ENCODE results near the gene CRACR2A. TPM values are rescaled to one million over a fixed set of nuclear protein-coding genes. Genes with fewer than 3 reads are reported as not detected.
A peak's percentile ranks its signal among the peaks of the same experiment; 100 is the strongest.

The CRACR2A gene
- total RNA-seq, 4 donors from 2014 or later, result 1.2 to 7.9 (median 2.2) TPM

- Histone ChIP-seq H3K27ac (no peak overlapping the region), H3K27me3 (no peaks in the 10 kb centered on the region), H3K4me3 (replicated peaks in 1 of 3) (no peak overlapping the region), H3K9me3 (no peaks in the 10 kb centered on the region), H3K4me1 (no peaks in the 10 kb centered on the region), H3K36me3 (no peaks in the 10 kb centered on the region)
- 100% methylated on average over 1 of the region's 1 CpG for WGBS, 2 donors
- TF ChIP-seq CTCF (IDR thresholded peaks at IDR 0.05), result no peak
- TF ChIP-seq POLR2A (IDR thresholded peaks at IDR 0.05), result no peak
- no peak for DNase-seq
- intact Hi-C loops (cut with DNase I), result no loop called here
These were observed 120.7 kb downstream of the CRACR2A start for GRCh38 chr12:3632256-3632655.

GRCh38 chr12:3631759-3632158 lies 121.2 kb downstream of the CRACR2A start:
- no peaks in the 10 kb centered on the region for H3K36me3 ChIP-seq
- H3K4me3 ChIP-seq (replicated peaks in 1 of 3), result no peak overlapping the region
- H3K9me3 ChIP-seq, result no peaks in the 10 kb centered on the region
- intact Hi-C loops (cut with DNase I), result no loop called here
- TF ChIP-seq POLR2A (IDR thresholded peaks at IDR 0.05) (no peak), CTCF (IDR thresholded peaks at IDR 0.05) (no peak)
- H3K27ac ChIP-seq, result no peak overlapping the region
- WGBS, 2 donors, result 89 to 100% methylated on average over 2 of the region's 2 CpGs
- DNase-seq, result no peak
- H3K27me3 ChIP-seq, result no peaks in the 10 kb centered on the region
- no peaks in the 10 kb centered on the region for H3K4me1 ChIP-seq

GRCh38 chr12:3631272-3631637 lies 121.7 kb downstream of the CRACR2A start:
- H3K27me3 ChIP-seq, result no peaks in the 10 kb centered on the region
- H3K4me1 ChIP-seq, result no peaks in the 10 kb centered on the region
- no peaks in the 10 kb centered on the region for H3K9me3 ChIP-seq
- TF ChIP-seq CTCF (IDR thresholded peaks at IDR 0.05) (no peak), POLR2A (IDR thresholded peaks at IDR 0.05) (no peak)
- WGBS, 2 donors, result 83 to 86% methylated on average over 6 to 7 of the region's 7 CpGs
- H3K36me3 ChIP-seq, result no peaks in the 10 kb centered on the region
- H3K27ac ChIP-seq, result no peak overlapping the region
- no peak for DNase-seq
- intact Hi-C loops (cut with DNase I), result no loop called here
- no peak overlapping the region for H3K4me3 ChIP-seq (replicated peaks in 1 of 3)

GRCh38 chr12:3630621-3631271 lies 122.2 kb downstream of the CRACR2A start:
- intact Hi-C loops (cut with DNase I), result no loop called here
- H3K9me3 ChIP-seq, result no peaks in the 10 kb centered on the region
- 81% methylated on average over 8 of the region's 8 CpGs for WGBS, 2 donors

More at GRCh38 chr12:3630621-3631271, 122.2 kb downstream of the CRACR2A start:
- peak in 1 of 2 donors; percentile 14 for DNase-seq
- TF ChIP-seq CTCF (IDR thresholded peaks at IDR 0.05), result no peak
- TF ChIP-seq POLR2A (IDR thresholded peaks at IDR 0.05), result no peak
- Histone ChIP-seq H3K36me3 (no peaks in the 10 kb centered on the region), H3K27me3 (no peaks in the 10 kb centered on the region), H3K4me1 (no peaks in the 10 kb centered on the region), H3K4me3 (replicated peaks in 1 of 3) (no peak overlapping the region), H3K27ac (no peak overlapping the region)
